Gastroesophageal sphincter (tissue), 4 donors: ENCODE data around the gene FETUB. TPM values are rescaled to one million over a fixed set of nuclear protein-coding genes. Genes with fewer than 3 reads are reported as not detected.

Experiments used
- ATAC-seq: fragments of 150-250 bp; one replicate; pipeline ENCODE4 v1.9.1; 2016; ENCODE audit warnings: mild to moderate bottlenecking, moderate library complexity
- H3K27ac ChIP-seq, 4 donors: fragments of 200-600 bp; sonication (generic) in 3 of 4; 1 replicate in 3 of 4; 2 replicates in 1 of 4; pipeline ENCODE4 v1.5.1; 2016 to 2019
- H3K27me3 ChIP-seq: fragments of 200-600 bp; sonication (generic); one replicate; pipeline ENCODE4 v1.5.1; 2019
- H3K36me3 ChIP-seq, 2 donors: fragments of 200-600 bp; sonication (generic); one replicate each; pipeline ENCODE4 v1.5.1; 2019; ENCODE audit warnings: control low read depth in 1 of 2
- H3K4me1 ChIP-seq, 3 donors: fragments of 200-600 bp; sonication (generic); 1 replicate in 2 of 3; 2 replicates in 1 of 3; pipeline ENCODE4 v1.5.1; 2016 to 2019; ENCODE audit warnings: control low read depth in 2 of 3
- H3K4me3 ChIP-seq, 2 donors: fragments of 200-600 bp; sonication (generic); one replicate each; pipeline ENCODE4 v1.5.1; 2019; ENCODE audit warnings: mild to moderate bottlenecking in 1 of 2, moderate library complexity in 1 of 2
- H3K9me3 ChIP-seq, 3 donors: fragments of 200-600 bp; sonication (generic); one replicate each; pipeline ENCODE4 v1.5.1; 2017 to 2019; ENCODE audit warnings: control low read depth in 2 of 3
- EP300 ChIP-seq: sonication (generic); formaldehyde crosslinking; IDR thresholded peaks from one replicate; pipeline ENCODE4 v1.6.1; 2017; ENCODE audit warnings: antibody characterized with exemption, mild to moderate bottlenecking
- POLR2A ChIP-seq, 2 donors: fragments of 450-650 bp; IDR thresholded peaks; one replicate each; pipeline ENCODE4 v1.6.1; 2017; ENCODE audit warnings: antibody characterized with exemption in 2 of 2, mild to moderate bottlenecking in 2 of 2, moderate library complexity in 1 of 2
- POLR2AphosphoS5 ChIP-seq: sonication (generic); formaldehyde crosslinking; IDR thresholded peaks from one replicate; pipeline ENCODE4 v1.6.1; 2017; ENCODE audit warnings: antibody characterized with exemption
- WGBS, 2 donors: methylation state at CpG; one replicate each; pipeline ENCODE4 v1.1.5; 2018; ENCODE audit warnings: low coverage in 1 of 2; 5-methylcytosine and 5-hydroxymethylcytosine counted together
- total RNA-seq, 4 donors: library from RNA; depleted of rRNA; stranded (reverse); fragments of >200 nt; gene quantifications; one replicate each; pipeline ENCODE4 v1.1.0, GENCODE V29; 2016
- TF ChIP-seq, protein P1 (sequence below), 4 experiments: fragments of 200-600 bp in 2 of 4; fragments of 450-650 bp in 2 of 4; sonication (generic) in 1 of 4; IDR thresholded peaks; one replicate each; pipeline ENCODE4 v1.5.1; 2017 to 2019; ENCODE audit warnings: antibody characterized with exemption in 4 of 4, mild to moderate bottlenecking in 2 of 4, moderate library complexity in 2 of 4

The FETUB gene
- total RNA-seq, 4 donors from 2014 or later, result not detected

DNA sequence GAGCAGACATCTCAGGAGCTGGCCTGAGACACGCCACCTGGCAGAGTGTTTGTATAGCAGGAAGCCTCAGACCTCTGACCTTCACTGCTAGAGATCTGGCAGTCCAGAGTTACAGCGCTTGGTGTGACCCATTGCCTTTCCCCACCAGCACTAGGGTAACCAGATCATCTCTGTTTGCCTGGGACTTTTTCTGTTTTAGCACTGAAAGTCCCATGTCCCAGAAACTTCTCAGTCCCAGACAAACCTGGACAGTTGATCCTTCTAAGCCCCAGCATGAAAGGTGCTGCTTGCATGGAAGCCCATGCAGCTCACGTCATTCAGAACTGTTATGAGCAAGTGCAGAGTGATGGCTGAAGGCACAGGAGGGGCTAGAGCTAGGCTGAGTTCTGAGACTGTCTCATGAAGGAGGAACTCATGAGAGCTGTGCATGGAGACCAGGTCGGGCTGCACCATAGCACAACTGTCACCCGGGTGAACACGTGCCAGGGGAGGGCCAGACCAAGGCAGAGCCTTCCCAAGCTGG is 45.5 kb upstream of the FETUB start:
- no peak overlapping the region for H3K4me3 ChIP-seq
- no peaks in the 10 kb centered on the region for H3K9me3 ChIP-seq
- 68% methylated on average over 5 of the region's 6 CpGs; no CpG with 5 or more reads in 1 of the 2 donors for WGBS, 2 donors
- TF ChIP-seq EP300, result no peak
- peaks cover 8% of the 10 kb centered on the region for H3K27me3 ChIP-seq
- H3K36me3 ChIP-seq, result no peaks in the 10 kb centered on the region
- ATAC-seq, result no peak
- no peaks in the 10 kb centered on the region for H3K4me1 ChIP-seq
- no peak overlapping the region for H3K27ac ChIP-seq

GRCh38 chr3:186596568-186597287 is 43.5 kb upstream of the FETUB start:
- Histone ChIP-seq H3K4me3 (no peak overlapping the region), H3K27ac (no peak overlapping the region), H3K27me3 (no peaks in the 10 kb centered on the region), H3K4me1 (no peaks in the 10 kb centered on the region), H3K36me3 (no peaks in the 10 kb centered on the region), H3K9me3 (no peaks in the 10 kb centered on the region)
- 42 to 74% methylated on average over 16 of the region's 17 CpGs for WGBS, 2 donors
- ATAC-seq, result no peak
- TF ChIP-seq POLR2AphosphoS5 (no peak), POLR2A (IDR thresholded peaks at IDR 0.05) (no peak)

DNA sequence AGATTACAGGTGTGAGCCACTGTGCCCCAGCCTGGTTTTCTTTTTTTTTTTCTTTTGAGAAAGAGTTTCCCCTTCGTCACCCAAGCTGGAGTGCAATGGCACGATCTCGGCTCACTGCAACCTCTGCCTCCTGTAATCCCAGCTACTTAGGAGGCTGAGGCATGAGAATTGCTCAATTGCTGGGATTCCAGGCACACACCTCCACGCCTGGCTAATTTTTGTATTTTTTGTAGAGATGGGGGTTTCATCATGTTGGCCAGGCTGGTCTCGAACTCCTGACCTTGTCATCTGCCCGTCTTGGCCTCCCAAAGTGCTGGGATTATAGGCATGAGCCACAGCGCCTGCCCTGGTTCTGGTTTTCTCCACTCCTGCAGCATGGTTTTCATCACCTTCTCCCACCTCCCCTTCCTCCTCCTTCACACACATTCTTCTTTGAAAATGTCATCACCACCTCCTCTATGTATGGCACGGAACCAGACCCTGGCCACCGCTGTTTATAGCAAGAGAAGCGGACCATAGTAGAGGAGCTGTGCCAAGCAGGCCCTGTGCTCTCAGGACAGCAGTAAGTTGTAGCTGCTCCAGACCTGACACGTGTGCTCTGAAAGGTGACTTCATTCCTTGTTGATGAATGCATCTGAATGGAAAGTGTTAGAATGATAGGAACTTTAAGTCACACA is 42.0 kb upstream of the FETUB start:
- no peaks in the 10 kb centered on the region for H3K36me3 ChIP-seq
- no peak for ATAC-seq
- H3K27ac ChIP-seq, result no peak overlapping the region
- H3K9me3 ChIP-seq, result no peaks in the 10 kb centered on the region
- H3K4me1 ChIP-seq, result no peaks in the 10 kb centered on the region
- 38 to 58% methylated on average over 7 to 10 of the region's 11 CpGs for WGBS, 2 donors
- no peak overlapping the region for H3K4me3 ChIP-seq
- TF ChIP-seq POLR2AphosphoS5 (no peak), EP300 (no peak)
- H3K27me3 ChIP-seq, result no peaks in the 10 kb centered on the region

GRCh38 chr3:186598794-186599141 is 41.4 kb upstream of the FETUB start:
- no peak overlapping the region for H3K27ac ChIP-seq
- H3K9me3 ChIP-seq, result no peaks in the 10 kb centered on the region
- TF ChIP-seq POLR2AphosphoS5, result no peak
- TF ChIP-seq, protein P1, sequence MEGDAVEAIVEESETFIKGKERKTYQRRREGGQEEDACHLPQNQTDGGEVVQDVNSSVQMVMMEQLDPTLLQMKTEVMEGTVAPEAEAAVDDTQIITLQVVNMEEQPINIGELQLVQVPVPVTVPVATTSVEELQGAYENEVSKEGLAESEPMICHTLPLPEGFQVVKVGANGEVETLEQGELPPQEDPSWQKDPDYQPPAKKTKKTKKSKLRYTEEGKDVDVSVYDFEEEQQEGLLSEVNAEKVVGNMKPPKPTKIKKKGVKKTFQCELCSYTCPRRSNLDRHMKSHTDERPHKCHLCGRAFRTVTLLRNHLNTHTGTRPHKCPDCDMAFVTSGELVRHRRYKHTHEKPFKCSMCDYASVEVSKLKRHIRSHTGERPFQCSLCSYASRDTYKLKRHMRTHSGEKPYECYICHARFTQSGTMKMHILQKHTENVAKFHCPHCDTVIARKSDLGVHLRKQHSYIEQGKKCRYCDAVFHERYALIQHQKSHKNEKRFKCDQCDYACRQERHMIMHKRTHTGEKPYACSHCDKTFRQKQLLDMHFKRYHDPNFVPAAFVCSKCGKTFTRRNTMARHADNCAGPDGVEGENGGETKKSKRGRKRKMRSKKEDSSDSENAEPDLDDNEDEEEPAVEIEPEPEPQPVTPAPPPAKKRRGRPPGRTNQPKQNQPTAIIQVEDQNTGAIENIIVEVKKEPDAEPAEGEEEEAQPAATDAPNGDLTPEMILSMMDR (IDR thresholded peaks at IDR 0.05), result no peak
- no peak for TF ChIP-seq EP300
- no peak for TF ChIP-seq POLR2A (IDR thresholded peaks at IDR 0.05)
- no peaks in the 10 kb centered on the region for H3K27me3 ChIP-seq
- H3K4me3 ChIP-seq, result no peak overlapping the region
- WGBS, 2 donors, result 38 to 78% methylated on average over 1 to 3 of the region's 4 CpGs
- ATAC-seq, result no peak
- no peaks in the 10 kb centered on the region for H3K4me1 ChIP-seq
- H3K36me3 ChIP-seq, result no peaks in the 10 kb centered on the region

DNA sequence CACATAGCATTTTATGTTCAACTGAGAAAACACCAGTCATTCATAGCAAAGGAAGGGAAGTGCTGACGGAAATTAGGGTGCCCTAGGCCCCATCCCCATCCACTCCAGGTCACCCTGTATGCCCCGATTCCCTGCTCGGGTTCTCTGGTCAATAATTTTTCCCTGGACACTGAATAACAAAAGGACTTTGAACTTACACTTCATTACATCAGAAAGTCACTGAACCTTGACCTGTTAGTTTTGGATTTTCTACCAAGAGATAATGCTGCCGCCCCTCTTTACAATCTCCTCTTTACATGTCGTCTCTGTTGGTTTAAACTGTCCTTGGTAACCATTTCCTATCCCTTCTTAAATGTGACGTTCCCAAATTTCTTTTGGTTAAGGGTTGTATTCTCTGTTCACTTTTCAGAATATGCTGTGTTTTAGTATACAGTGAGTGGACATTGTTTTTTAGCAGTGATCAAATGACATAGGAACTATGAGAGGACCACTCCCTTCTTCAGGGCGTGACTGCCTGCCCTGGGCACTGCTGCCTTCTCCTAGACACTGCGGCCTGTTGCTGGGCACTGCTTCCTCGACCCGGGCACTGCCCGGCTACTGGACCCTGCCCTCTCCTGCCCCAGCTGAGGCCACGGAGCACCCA is 40.9 kb upstream of the FETUB start:
- no peaks in the 10 kb centered on the region for H3K27me3 ChIP-seq
- 57 to 70% methylated on average over 5 to 7 of the region's 12 CpGs for WGBS, 2 donors
- H3K9me3 ChIP-seq, result no peaks in the 10 kb centered on the region
- no peak overlapping the region for H3K4me3 ChIP-seq
- H3K27ac ChIP-seq, result no peak overlapping the region
- TF ChIP-seq, protein P1 (IDR thresholded peaks at IDR 0.05), result no peak
- TF ChIP-seq POLR2A (IDR thresholded peaks at IDR 0.05) (no peak), EP300 (no peak), POLR2AphosphoS5 (no peak)
- no peak for ATAC-seq
- no peaks in the 10 kb centered on the region for H3K4me1 ChIP-seq
- H3K36me3 ChIP-seq, result no peaks in the 10 kb centered on the region

GRCh38 chr3:186599785-186600166 is 40.4 kb upstream of the FETUB start:
- 100% methylated on average over 1 of the region's 2 CpGs; no CpG with 5 or more reads in 1 of the 2 donors for WGBS, 2 donors
- H3K27me3 ChIP-seq, result no peaks in the 10 kb centered on the region
- no peak overlapping the region for H3K27ac ChIP-seq
- no peaks in the 10 kb centered on the region for H3K4me1 ChIP-seq
- no peak for ATAC-seq
- TF ChIP-seq POLR2A (IDR thresholded peaks at IDR 0.05) (no peak), POLR2AphosphoS5 (no peak), EP300 (no peak)
- TF ChIP-seq, protein P1 (IDR thresholded peaks at IDR 0.05), result no peak
- no peak overlapping the region for H3K4me3 ChIP-seq
- H3K36me3 ChIP-seq, result no peaks in the 10 kb centered on the region
- H3K9me3 ChIP-seq, result no peaks in the 10 kb centered on the region
